WERI-Rb-1 (cell line): ENCODE results near the gene RFX6.
A peak's percentile ranks its signal among the peaks of the same experiment; 100 is the strongest.

Experiments
- DNase-seq: peaks from one replicate; pipeline ENCODE4 v3.0.0-alpha.2; 2020
- H3K27ac ChIP-seq: fragments of 250-450 bp; sonication (Bioruptor Pico); 2 replicates; pipeline ENCODE4 v1.5.1; 2020; ENCODE audit warnings: mild to moderate bottlenecking, moderate library complexity
- H3K27me3 ChIP-seq: fragments of 250-450 bp; sonication (Bioruptor Pico); 2 replicates; pipeline ENCODE4 v1.5.1; 2021; ENCODE audit warnings: mild to moderate bottlenecking, low read depth, moderate library complexity; ENCODE audit not compliant: insufficient read depth, severe bottlenecking
- H3K36me3 ChIP-seq: fragments of 250-450 bp; sonication (Bioruptor Pico); 2 replicates; pipeline ENCODE4 v1.5.1; 2020; ENCODE audit warnings: mild to moderate bottlenecking, moderate library complexity
- H3K4me3 ChIP-seq: 2 replicates; pipeline ENCODE4 v1.5.1; 2011; ENCODE audit warnings: low read depth, mild to moderate bottlenecking, control low read depth, low read length
- H3K9me3 ChIP-seq: fragments of 250-450 bp; sonication (Bioruptor Pico); 2 replicates; pipeline ENCODE4 v1.5.1; 2021; ENCODE audit warnings: mild to moderate bottlenecking, moderate library complexity; ENCODE audit not compliant: severe bottlenecking
- CTCF ChIP-seq: IDR thresholded peaks from 2 replicates; pipeline ENCODE4 v1.5.1; 2011; ENCODE audit warnings: low read depth, mild to moderate bottlenecking, control low read depth, inconsistent platforms, low read length

Gene RFX6

GRCh38 chr6:116876107-116876506, 935 bp upstream of the RFX6 start:
- Histone ChIP-seq H3K27ac (no peak overlapping the region), H3K36me3 (no peaks in the 10 kb centered on the region), H3K27me3 (peaks cover 15% of the 10 kb centered on the region), H3K4me3 (no peak overlapping the region), H3K9me3 (no peaks in the 10 kb centered on the region)
- TF ChIP-seq CTCF: no peak
- no peak for DNase-seq

GRCh38 chr6:116877743-116878142, 701 bp downstream of the RFX6 start:
- Histone ChIP-seq H3K9me3 (no peaks in the 10 kb centered on the region), H3K36me3 (no peaks in the 10 kb centered on the region), H3K27me3 (peaks cover 15% of the 10 kb centered on the region), H3K4me3 (peak overlapping the region; percentile 58; the same call in 1 of the 2 replicates), H3K27ac (no peak overlapping the region)
- no peak for TF ChIP-seq CTCF
- DNase-seq: no peak

- TF ChIP-seq CTCF: no peak
- H3K36me3 ChIP-seq: no peaks in the 10 kb centered on the region
- H3K4me3 ChIP-seq: no peak overlapping the region
- H3K27me3 ChIP-seq: peaks cover 12% of the 10 kb centered on the region
- H3K9me3 ChIP-seq: no peaks in the 10 kb centered on the region
- no peak overlapping the region for H3K27ac ChIP-seq
- no peak for DNase-seq
Measured at GRCh38 chr6:116881236-116881635, 4.2 kb downstream of the RFX6 start.

GRCh38 chr6:116883005-116883404, 6.0 kb downstream of the RFX6 start:
- Histone ChIP-seq H3K27ac (no peak overlapping the region), H3K4me3 (no peak overlapping the region), H3K9me3 (no peaks in the 10 kb centered on the region), H3K36me3 (no peaks in the 10 kb centered on the region), H3K27me3 (peaks cover 1% of the 10 kb centered on the region)
- TF ChIP-seq CTCF: no peak
- no peak for DNase-seq

GRCh38 chr6:116884530-116884929, 7.5 kb downstream of the RFX6 start:
- Histone ChIP-seq H3K36me3 (no peaks in the 10 kb centered on the region), H3K9me3 (no peaks in the 10 kb centered on the region), H3K4me3 (no peak overlapping the region), H3K27ac (no peak overlapping the region), H3K27me3 (no peaks in the 10 kb centered on the region)
- DNase-seq: peak; percentile 10
- no peak for TF ChIP-seq CTCF

- no peaks in the 10 kb centered on the region for H3K36me3 ChIP-seq
- no peaks in the 10 kb centered on the region for H3K9me3 ChIP-seq
- DNase-seq: no peak
- H3K27me3 ChIP-seq: no peaks in the 10 kb centered on the region
- H3K27ac ChIP-seq: no peak overlapping the region
- TF ChIP-seq CTCF: no peak
- H3K4me3 ChIP-seq: no peak overlapping the region
Measured at GRCh38 chr6:116887168-116887567, 10.1 kb downstream of the RFX6 start.
